Endometrium (tissue), 2 donors: ENCODE results near the gene RAB25.
"Not testable (repeated sequence)": the region's sequence is repeated elsewhere in the genome, so short reads cannot be mapped to it uniquely, and the experiment has no call there.

Experiments used
- FAIRE-seq: peaks from 2 replicates; lab custom pipeline; 2012; peaks lifted over from hg19 to GRCh38; lab: Jason Lieb, UNC
- donor health status: control.
- donor health status: control.

The RAB25 gene

DNA sequence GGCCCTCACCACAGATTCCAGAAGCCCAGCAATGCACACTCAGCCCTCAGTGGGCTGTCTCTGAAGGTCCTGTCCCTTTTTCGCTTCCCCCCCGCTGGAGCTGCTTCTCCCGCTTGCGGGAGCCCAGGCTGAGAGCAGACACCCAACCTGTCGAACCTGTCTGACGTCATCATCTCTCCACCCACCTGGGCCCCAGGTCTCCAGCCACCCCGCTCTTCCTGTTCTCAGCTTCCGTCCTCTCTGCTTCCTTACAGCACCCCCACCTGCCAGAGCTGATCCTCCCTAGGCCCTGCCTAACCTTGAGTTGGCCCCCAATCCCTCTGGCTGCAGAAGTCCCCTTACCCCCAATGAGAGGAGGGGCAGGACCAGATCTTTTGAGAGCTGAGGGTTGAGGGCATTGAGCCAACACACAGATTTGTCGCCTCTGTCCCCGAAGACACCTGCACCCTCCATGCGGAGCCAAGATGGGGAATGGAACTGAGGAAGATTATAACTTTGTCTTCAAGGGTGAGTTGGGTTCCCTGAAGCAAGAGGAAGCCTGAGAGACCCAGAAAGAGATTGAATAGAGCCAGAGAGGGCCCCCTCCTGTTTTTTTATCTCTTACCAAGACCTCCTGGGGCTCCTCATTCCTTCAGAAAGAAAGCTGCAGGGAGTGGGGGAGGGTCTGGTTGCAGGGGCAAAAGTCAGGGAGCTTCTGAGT, at the start of gene RAB25:
Gene RAB25 (plus strand): TSS at position 224 of the 700 bp plus-strand sequence. CDS start 241 bp downstream, at position 465.
- no peak for FAIRE-seq

DNA sequence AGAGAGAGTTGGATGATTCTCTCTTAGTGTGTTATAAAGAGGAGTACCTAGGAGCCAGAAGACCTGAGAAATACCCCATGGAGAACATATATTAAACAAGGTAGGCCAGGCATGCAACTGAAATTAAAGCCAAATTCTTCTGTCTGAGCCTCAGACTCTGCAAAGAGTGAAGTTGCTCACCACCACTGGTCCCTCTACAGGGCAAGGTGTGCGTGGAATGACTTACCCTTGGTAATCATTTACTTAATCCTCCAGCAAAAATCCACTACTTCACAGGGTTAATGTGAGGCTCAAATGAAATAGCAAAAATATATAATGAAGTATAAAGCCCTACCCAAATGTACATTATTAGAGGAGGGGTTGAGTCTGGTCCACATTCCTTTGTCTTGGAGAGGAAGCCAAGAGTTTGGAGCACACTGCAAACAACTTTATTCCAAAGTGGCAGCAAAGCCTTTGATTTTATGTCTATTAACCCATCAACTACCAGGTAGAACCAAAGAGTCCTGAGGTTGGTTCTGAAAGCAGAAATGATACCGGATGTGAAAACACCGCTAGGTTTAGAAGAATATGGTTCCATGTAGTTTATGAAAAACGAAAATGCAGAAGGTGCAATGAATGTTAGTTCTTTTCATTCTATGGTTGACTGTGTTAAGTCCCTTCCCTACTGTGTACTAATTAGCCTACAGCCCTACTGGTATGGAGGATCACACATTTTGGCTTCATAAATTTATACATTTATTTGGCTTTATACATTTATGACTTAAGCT, 48.7 kb upstream of the RAB25 start:
- no peak for FAIRE-seq

DNA sequence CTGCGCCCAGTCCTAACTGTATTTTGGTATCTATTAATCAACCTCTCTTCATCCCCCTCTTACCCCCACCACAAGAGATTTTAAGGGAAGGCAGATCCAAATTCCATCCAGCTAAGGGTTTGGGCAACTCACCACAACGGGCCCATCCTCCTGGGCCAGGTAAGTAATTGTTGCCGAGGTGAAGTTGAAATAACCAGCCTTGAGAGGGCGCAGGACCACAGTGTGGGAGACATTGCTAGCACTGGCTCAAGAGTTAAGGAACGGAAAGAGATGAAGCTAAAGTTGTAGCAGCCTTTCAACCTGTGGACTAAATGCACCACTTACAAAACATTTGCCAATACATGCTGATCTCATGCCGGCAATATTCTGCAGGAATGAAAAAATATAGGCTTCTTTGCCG, 46.1 kb upstream of the RAB25 start:
- FAIRE-seq = no peak

DNA sequence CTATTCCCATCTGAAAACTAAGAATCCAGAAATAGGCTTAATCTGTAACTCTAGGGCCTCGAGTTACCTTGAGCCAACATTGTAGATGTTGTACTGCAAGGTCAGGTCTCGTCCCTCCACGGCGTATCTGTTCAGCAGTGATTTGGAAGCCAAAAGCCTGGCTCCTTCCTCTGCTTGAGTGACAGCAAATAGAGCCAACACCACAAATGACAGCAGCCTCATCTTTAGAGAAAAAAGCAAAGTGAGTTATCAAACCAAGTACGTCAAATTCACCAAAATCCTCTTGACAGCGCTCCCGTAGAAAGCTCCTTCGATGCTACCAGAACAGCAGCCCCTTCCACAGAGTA, 41.0 kb upstream of the RAB25 start:
- no peak for FAIRE-seq

DNA sequence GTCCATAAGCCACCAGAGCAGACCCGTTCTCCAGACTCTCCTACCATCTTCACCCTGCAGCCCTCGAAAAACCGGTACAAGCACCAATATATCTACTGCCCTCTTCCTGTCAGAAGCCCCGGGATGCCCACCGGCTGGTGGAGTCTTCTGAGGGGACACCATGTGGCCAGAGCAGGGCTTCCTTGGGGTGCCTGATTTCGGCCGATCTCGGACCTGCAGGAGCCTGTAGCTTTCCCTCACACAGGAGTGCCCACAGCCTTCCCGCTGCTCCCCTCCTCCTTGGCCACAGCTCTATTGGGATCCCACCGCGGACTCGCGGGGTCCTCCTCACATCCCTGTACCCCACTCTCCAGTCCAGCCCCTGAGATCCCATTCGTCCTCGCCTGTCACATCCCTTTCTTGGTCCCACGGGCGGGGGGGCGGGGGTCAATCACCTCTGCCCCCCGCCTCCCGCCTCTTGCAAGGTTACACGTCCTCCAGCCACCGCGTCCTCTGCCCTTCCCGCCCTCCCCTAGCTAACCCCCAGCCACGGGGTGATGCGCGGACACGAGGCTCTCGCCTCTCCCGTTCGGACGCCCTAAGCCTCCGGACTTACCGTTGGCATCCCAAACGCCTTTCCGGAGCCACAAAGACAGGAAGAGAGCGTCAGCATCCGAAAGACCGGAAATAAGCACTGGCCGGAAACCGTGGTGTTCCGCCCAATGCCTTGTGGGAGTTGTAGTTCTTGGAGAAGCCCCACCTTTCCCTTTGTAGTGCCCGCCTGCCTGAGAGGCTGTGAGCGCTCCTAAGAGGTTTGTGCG, 40.5 kb upstream of the RAB25 start, which contains the start of gene SSR2:
Gene SSR2 (minus strand): TSS at position 659 of the 800 bp plus-strand sequence. CDS start 784 bp downstream, outside the sequence.
- peak; percentile 4 for FAIRE-seq

DNA sequence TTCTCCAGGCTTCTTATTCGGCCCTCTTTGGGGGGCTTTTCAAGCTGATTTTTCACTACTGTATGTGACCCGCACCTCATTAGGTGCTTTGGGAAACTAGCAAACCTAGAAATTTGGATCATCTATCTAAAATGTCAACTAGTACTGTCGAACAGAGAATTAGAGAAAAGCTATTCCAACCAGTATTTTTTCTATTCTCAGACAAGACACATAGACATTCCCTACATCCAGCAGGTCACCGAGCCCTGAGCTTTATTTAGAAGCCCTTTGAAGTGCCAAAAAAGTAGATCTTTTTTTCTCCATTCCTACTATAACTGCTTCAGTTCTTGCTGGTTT, 39.9 kb upstream of the RAB25 start:
- no peak for FAIRE-seq

- no peak for FAIRE-seq
Observed at GRCh38 chr1:156021954-156022353, 39.0 kb upstream of the RAB25 start.

GRCh38 chr1:156024801-156025200, 36.2 kb upstream of the RAB25 start:
- FAIRE-seq = no peak

- no peak for FAIRE-seq
Observed at GRCh38 chr1:156025876-156026275, 35.1 kb upstream of the RAB25 start.

GRCh38 chr1:156026588-156026987, 34.4 kb upstream of the RAB25 start:
- FAIRE-seq = no peak

DNA sequence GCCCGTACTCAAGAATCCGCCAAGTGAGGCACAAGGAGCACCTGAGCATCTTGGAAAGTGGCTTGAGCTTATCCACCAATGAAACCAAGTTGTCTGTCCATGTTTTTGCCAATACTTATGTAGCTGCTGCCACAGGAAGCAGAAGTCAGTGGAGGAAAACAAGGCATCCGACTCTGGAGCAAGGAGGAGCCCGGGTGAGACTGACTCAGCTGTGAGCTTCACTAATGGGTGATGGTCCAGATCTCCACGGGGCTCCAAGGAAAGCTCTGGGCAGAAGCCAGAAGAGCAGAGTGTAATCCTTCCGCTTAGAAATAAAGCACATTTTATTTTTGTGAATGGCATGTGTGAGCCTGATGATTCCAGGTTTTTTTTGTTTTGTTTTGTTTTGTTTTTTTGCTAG, 27.9 kb upstream of the RAB25 start:
- FAIRE-seq = no peak

GRCh38 chr1:156034991-156035390, 26.0 kb upstream of the RAB25 start:
- not testable (repeated sequence) for FAIRE-seq

GRCh38 chr1:156042828-156043227, 18.1 kb upstream of the RAB25 start:
- FAIRE-seq = no peak

- FAIRE-seq = no peak
Observed at GRCh38 chr1:156045076-156045475, 15.9 kb upstream of the RAB25 start.

DNA sequence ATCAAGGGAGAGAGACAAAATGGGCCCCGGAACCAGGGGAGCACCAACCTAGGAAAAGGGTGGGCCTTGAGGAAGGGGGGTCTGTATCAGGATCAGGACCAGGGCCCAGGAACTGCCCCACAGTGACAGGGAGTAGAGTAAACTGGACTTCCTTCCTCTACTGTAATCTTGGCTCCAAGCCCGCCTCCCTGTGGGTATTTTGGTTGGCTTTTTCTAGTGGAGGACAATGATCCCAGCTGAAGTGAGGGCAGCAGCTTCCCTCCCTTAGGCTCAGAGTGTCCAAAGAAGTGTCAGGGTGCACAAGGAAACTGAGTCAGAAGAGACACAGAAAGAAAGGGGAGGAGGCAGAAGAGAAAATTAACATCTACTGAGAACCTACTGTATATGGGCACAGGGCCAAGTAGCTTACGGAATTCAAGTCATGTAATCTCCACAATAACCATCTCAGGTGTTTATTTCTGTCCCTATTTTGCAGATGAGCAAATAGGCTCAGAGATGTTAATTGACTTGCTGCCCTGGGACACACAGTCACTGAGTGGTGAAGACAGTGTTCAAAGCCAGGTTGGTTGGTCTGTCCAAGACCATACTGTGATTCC, 12.2 kb upstream of the RAB25 start:
- FAIRE-seq = no peak

DNA sequence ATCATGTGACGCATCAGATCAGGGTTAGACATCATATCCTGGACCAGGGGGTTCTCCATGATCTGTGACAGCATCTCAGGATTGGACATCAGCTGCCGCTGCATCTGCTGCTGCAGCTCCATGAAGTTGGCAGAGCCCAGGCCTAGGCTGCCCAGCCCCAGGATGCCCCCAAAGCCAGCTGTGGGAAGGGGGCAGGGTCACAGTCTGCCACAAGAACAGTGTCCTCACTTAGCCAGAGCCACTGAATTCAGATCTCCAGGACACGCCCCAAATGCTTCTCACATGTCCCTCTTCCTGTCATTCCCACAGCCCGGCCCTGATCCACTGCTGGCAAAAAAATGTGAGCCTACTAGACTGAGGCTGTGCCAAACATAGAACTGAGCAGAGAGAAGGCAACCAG, 10.6 kb upstream of the RAB25 start:
- FAIRE-seq = no peak

DNA sequence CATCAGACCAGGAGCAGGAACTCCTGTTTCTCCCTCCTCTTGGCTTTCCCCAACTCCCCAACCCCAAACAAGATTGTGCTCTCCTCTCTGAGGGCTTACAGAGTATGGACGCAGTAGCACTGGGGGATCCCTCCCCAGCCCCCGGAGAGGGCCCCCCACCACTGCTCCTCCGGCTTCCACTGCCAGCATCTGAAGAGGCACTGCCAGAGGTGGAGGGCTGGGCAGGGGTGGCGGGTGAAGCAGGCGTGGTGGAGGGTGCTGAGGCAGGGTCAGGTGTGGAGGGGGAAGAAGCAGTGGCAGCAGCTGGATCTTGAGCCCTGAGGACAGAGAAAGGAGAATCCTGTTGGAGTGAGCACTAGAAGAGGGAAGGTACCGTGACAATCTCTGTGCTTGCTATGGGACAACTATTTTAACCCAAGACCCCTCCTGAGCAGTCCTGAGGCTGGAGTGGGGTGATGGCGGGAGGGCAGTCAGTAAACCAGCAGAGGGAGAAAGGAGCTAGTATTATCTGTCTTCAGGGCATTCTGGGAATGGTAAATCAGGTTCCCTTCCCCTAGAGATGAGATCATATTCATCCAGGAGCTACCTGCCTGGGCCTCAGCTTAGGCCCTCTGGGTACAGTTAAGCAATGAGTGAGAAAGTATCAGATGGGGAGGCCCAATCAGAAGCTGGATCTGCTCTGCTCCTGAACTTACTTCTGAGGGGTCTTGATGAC, 9.8 kb upstream of the RAB25 start:
- FAIRE-seq = no peak

DNA sequence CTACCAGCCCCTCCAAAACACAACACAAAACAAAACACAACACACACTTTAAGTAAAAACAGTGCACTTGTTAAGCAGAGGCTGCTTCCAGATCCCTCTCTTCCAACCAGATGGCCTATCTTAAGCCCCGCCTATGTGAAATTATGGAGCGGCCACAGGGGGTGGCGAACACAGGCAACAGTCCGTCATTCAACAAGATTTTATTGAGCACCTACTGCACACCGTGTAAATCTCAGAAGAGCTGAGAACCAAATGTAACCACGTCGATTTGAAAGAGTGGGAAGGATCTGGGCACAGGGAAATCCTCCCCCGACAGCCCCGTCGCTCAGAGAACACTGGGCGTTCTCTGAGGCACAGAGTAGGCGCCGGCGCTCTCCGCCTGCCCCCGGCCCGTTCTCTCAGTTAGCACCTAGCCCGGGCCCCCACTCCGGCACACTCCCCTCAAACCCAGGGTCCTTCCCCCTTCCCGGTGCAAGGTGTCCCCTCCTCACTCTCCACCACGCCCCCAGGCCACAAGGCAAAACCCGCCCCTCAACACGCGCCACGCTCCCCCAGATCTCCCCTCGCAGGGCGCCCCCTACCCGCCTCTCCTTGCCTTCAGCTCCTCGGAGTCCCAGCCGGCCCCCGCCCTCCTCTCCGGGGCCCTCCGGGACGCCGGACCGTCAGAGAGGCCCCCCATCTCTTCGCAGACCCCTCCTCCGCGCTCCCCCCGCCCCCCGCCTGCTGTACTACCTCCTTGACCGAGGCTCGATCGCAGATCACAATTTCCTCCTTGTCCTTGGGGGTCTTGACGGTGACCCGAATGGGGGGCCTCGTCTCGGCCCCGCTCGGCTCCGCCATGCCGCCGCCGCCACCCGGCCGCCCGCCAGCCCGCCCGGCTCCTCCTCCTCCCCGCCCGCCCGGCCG, 7.8 kb upstream of the RAB25 start:
- no peak for FAIRE-seq

DNA sequence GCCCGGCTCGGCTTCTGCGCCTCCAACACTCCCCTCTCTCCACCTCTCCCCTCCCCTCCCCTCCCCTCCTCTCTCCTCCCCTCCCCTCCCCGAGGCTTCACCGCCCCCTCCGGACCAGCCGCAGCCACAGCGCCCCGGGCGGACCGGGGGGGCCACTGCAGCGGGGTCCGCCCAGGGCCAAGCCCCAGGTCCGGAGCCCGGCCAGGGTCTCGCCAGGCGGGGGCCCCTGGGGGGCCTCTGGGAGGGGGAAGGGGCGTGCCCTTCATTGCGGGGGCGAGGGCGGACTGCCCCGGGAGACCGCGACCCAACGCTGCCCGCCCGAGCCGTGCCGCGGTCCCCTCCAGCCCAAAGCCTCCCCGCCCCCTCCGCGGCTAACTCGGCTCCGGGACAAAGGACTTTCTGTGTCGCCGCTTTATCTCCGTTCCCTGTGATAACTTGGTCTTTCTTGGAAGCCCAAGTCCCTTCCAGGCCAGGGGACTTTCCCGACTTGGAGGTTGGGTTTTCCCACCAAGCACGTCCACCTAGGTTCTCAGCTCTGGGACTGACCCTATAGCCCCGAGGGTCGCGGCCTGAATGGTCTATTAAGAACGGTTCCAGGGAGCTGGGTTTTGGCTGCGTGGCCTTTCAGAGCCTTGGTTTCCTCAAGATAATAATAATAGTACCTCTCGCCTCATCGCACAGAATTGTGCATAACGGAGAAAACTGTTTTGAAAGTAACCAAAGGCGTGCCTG, 7.0 kb upstream of the RAB25 start, which contains the start of gene UBQLN4:
Gene UBQLN4 (minus strand): TSS at position 31 of the 732 bp plus-strand sequence. CDS start 97 bp downstream, outside the sequence.
- no peak for FAIRE-seq
